PC-3 (cell line): ENCODE results near the gene PTPRD.

ENCODE experiments used
- EZH2 ChIP-seq: fragments of 300-600 bp; sonication (generic); IDR thresholded peaks from one replicate; pipeline ENCODE4 v1.6.1; 2017; ENCODE audit warnings: antibody characterized with exemption, mild to moderate bottlenecking, low read length; ENCODE audit not compliant: unreplicated experiment
- EZH2phosphoT487 ChIP-seq: fragments of 300-600 bp; sonication (generic); IDR thresholded peaks from 2 replicates; pipeline ENCODE4 v1.6.1; 2018; ENCODE audit warnings: mild to moderate bottlenecking, antibody characterized with exemption, low read length, borderline replicate concordance
- TF ChIP-seq, protein P1 (sequence below): fragments of 300-600 bp; sonication (generic); conservative IDR thresholded peaks from 2 replicates; pipeline ENCODE4 v1.5.1; 2017; ENCODE audit warnings: antibody characterized with exemption, low read depth, mild to moderate bottlenecking, low read length

GRCh38 chr9:10095208-10095607 lies 517.6 kb downstream of the PTPRD start:
- TF ChIP-seq, protein P1, sequence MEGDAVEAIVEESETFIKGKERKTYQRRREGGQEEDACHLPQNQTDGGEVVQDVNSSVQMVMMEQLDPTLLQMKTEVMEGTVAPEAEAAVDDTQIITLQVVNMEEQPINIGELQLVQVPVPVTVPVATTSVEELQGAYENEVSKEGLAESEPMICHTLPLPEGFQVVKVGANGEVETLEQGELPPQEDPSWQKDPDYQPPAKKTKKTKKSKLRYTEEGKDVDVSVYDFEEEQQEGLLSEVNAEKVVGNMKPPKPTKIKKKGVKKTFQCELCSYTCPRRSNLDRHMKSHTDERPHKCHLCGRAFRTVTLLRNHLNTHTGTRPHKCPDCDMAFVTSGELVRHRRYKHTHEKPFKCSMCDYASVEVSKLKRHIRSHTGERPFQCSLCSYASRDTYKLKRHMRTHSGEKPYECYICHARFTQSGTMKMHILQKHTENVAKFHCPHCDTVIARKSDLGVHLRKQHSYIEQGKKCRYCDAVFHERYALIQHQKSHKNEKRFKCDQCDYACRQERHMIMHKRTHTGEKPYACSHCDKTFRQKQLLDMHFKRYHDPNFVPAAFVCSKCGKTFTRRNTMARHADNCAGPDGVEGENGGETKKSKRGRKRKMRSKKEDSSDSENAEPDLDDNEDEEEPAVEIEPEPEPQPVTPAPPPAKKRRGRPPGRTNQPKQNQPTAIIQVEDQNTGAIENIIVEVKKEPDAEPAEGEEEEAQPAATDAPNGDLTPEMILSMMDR, result no peak
- TF ChIP-seq EZH2, result no peak
- no peak for TF ChIP-seq EZH2phosphoT487
